Measurements from ENCODE around the gene MAD1L1.

GRCh38 chr7:2076649-2077064, 156.1 kb downstream of the MAD1L1 start:
- TF ChIP-seq HNF4G (IDR thresholded peaks at IDR 0.05), result no peak
- no peak for TF ChIP-seq YY1 (IDR thresholded peaks at IDR 0.05)
- no peak for TF ChIP-seq CTCF (IDR thresholded peaks at IDR 0.05; ENCODE audit: low read depth, low read length, missing input control)
- no peak for TF ChIP-seq RXRA (IDR thresholded peaks at IDR 0.05)
- TF ChIP-seq MAX (IDR thresholded peaks at IDR 0.05), result no peak
- TF ChIP-seq TAF1 (conservative IDR thresholded peaks at IDR 0.05), result no peak
- no peak for TF ChIP-seq NR2F2 (IDR thresholded peaks at IDR 0.05)
- TF ChIP-seq JUND (IDR thresholded peaks at IDR 0.05), result no peak
- TF ChIP-seq GABPA (IDR thresholded peaks at IDR 0.05 in 1 of 2, conservative IDR thresholded peaks at IDR 0.05 in 1 of 2), result no peak
- no peak for TF ChIP-seq REST (IDR thresholded peaks at IDR 0.05)
- TF ChIP-seq, protein P1, sequence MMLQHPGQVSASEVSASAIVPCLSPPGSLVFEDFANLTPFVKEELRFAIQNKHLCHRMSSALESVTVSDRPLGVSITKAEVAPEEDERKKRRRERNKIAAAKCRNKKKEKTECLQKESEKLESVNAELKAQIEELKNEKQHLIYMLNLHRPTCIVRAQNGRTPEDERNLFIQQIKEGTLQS (IDR thresholded peaks at IDR 0.05), result no peak
- no peak for TF ChIP-seq EGR1 (IDR thresholded peaks at IDR 0.05; ENCODE audit: low read depth in 2 of 2)
